GM18873 (cell line): ENCODE results near the gene HRAS.
A peak's percentile ranks its signal among the peaks of the same experiment; 100 is the strongest.

Experiments
- ATAC-seq: cut with Tn5 transposase; IDR thresholded peaks from one replicate; pipeline ENCODE4 v1.9.1; 2021; ENCODE audit warnings: mild to moderate bottlenecking, moderate library complexity, moderate number of reproducible peaks; ENCODE audit not compliant: unreplicated experiment, low FRiP score

The HRAS gene

GRCh38 chr11:515131-515530 is 20.2 kb downstream of the HRAS start:
- no peak for ATAC-seq

- ATAC-seq, result no peak
Measured at GRCh38 chr11:514606-515005, 20.8 kb downstream of the HRAS start.

GRCh38 chr11:512761-513595 is 22.4 kb downstream of the HRAS start:
- ATAC-seq, result no peak

- ATAC-seq, result no peak
Measured at GRCh38 chr11:508956-509355, 26.4 kb downstream of the HRAS start.

- ATAC-seq, result no peak
Measured at GRCh38 chr11:507727-508515, 27.5 kb downstream of the HRAS start.

GRCh38 chr11:506995-507726 is 28.2 kb downstream of the HRAS start, which contains the start of gene RNH1:
RNH1 (minus strand) TSS chr11:507242; CDS start chr11:502162, 5,080 bp downstream.
- peak; percentile 27 for ATAC-seq

- peak; percentile 56 for ATAC-seq
Measured at GRCh38 chr11:506238-506994, 29.0 kb downstream of the HRAS start.

- no peak for ATAC-seq
Measured at GRCh38 chr11:504994-505344, 30.4 kb downstream of the HRAS start.

- ATAC-seq, result no peak
Measured at GRCh38 chr11:504053-504993, 31.1 kb downstream of the HRAS start.

- ATAC-seq, result no peak
Measured at GRCh38 chr11:503179-503981, 32.0 kb downstream of the HRAS start.

GRCh38 chr11:502288-503178 is 32.8 kb downstream of the HRAS start:
- ATAC-seq, result no peak

GRCh38 chr11:501683-502287 is 33.6 kb downstream of the HRAS start:
- no peak for ATAC-seq

- ATAC-seq, result no peak
Measured at GRCh38 chr11:501001-501682, 34.2 kb downstream of the HRAS start.

- no peak for ATAC-seq
Measured at GRCh38 chr11:499201-500076, 35.9 kb downstream of the HRAS start.
